ENCODE results near the gene IRF7. TPM values are rescaled to one million over a fixed set of nuclear protein-coding genes. Genes with fewer than 3 reads are reported as not detected.

The IRF7 gene
- polyA plus RNA-seq, 1 of the 3 experiments (the other 2 are of a cell fraction) = 6.3 TPM

- H2AFZ ChIP-seq (ENCODE audit: low read depth) = no peak overlapping the region
- H3K4me2 ChIP-seq = no peak overlapping the region
- no peaks in the 10 kb centered on the region for H3K9me2 ChIP-seq
- H3K4me3 ChIP-seq (ENCODE audit: low read depth in 2 of 2, low read length in 1 of 2) = no peak overlapping the region
- TF ChIP-seq NFIC (IDR thresholded peaks at IDR 0.05; ENCODE audit: borderline replicate concordance) (no peak), USF1 (IDR thresholded peaks at IDR 0.05; ENCODE audit: borderline replicate concordance, low read depth) (no peak), MEF2A (IDR thresholded peaks at IDR 0.05; ENCODE audit: borderline replicate concordance, low read depth) (no peak), ELF1 (IDR thresholded peaks at IDR 0.05) (no peak), RXRA (IDR thresholded peaks at IDR 0.05; ENCODE audit: borderline replicate concordance, low read depth) (no peak), SIN3A (IDR thresholded peaks at IDR 0.05; ENCODE audit: borderline replicate concordance, low read depth, low read length) (no peak), IRF3 (IDR thresholded peaks at IDR 0.05; ENCODE audit: low read depth, low read length) (no peak), NRF1 (IDR thresholded peaks at IDR 0.05; ENCODE audit: low read depth, low read length) (no peak), RFX5 (IDR thresholded peaks at IDR 0.05; ENCODE audit: low read length) (no peak), FOSL2 (IDR thresholded peaks at IDR 0.05; ENCODE audit: borderline replicate concordance, low read depth) (no peak), FOXM1 (IDR thresholded peaks at IDR 0.05; ENCODE audit: low read depth) (no peak), RCOR1 (IDR thresholded peaks at IDR 0.05; ENCODE audit: low read length) (no peak), REST (IDR thresholded peaks at IDR 0.05; ENCODE audit: low read depth, low read length) (no peak), MAX (IDR thresholded peaks at IDR 0.05; ENCODE audit: low read depth) (no peak), TCF12 (IDR thresholded peaks at IDR 0.05) (no peak), EP300 (IDR thresholded peaks at IDR 0.05; ENCODE audit: borderline replicate concordance in 1 of 2, low read depth in 1 of 2, low read length in 1 of 2) (no peak), POLR2AphosphoS5 (IDR thresholded peaks at IDR 0.05; ENCODE audit: low read depth, low read length) (no peak)
- no peak overlapping the region for H3K27ac ChIP-seq (ENCODE audit: low read depth in 2 of 2, low read length in 1 of 2)
- peaks cover 12% of the 10 kb centered on the region for H3F3A ChIP-seq (replicated peaks; ENCODE audit: insufficient read depth)
- peaks cover 57% of the 10 kb centered on the region for H3K79me2 ChIP-seq (ENCODE audit: insufficient read depth)
- H3K9ac ChIP-seq = no peak overlapping the region
- H4K20me1 ChIP-seq (ENCODE audit: insufficient read depth) = peaks cover 51% of the 10 kb centered on the region
- H3K4me1 ChIP-seq (ENCODE audit: control insufficient read depth in 1 of 2, insufficient read depth in 2 of 2, low read depth in 1 of 2, low read length in 1 of 2) = no peaks in the 10 kb centered on the region
- H3K27me3 ChIP-seq (ENCODE audit: insufficient read depth) = no peaks in the 10 kb centered on the region
- DNase-seq = no peak
- CTCF ChIA-PET = no interaction called here
- H3K9me3 ChIP-seq = no peaks in the 10 kb centered on the region
- H3K36me3 ChIP-seq (replicated peaks in 1 of 2; ENCODE audit: control insufficient read depth in 1 of 2, insufficient read depth in 2 of 2, low read length in 1 of 2) = peaks cover 36 to 68% of the 10 kb centered on the region in 2 experiments
- POLR2A ChIA-PET = no interaction called here
- 93% methylated on average over 22 of the region's 26 CpGs for WGBS (ENCODE audit: low lambda C conversion rate)
Observed at GRCh38 chr11:589798-590197, 26.0 kb downstream of the IRF7 start.

Data from SK-N-SH (cell line).